Activated CD4-positive, alpha-beta T cell treated with anti-CD3 and anti-CD28 coated beads for 36 hours (primary cell): ENCODE results near the gene RETN. TPM values are rescaled to one million over a fixed set of nuclear protein-coding genes. Genes with fewer than 3 reads are reported as not detected.
A peak's percentile ranks its signal among the peaks of the same experiment; 100 is the strongest.

Experiments
- ATAC-seq: fragments of 200-7000 bp; cut with Tn5 transposase; one replicate; pipeline ENCODE4 v1.10.0; 2021; ENCODE audit warnings: mild to moderate bottlenecking, moderate library complexity
- CTCF ChIA-PET: fragments of 350-600 bp; sonication (Branson Sonifier 250); formaldehyde crosslinking; loops from one replicate; lab custom pipeline; 2021; ENCODE audit warnings: antibody characterized with exemption; lab: Charles Lee
- POLR2A ChIA-PET: fragments of 350-600 bp; sonication (Branson Sonifier 250); formaldehyde crosslinking; loops from one replicate; lab custom pipeline; 2021; ENCODE audit warnings: antibody characterized with exemption, inconsistent platforms; lab: Charles Lee
- DNase-seq: peaks from one replicate; pipeline ENCODE4 v3.0.0-alpha.2; 2020
- H3K27ac Mint-ChIP-seq: one replicate; pipeline ENCODE4 v1.8.0; 2021; ENCODE audit warnings: mixed read lengths
- H3K27me3 Mint-ChIP-seq: one replicate; pipeline ENCODE4 v1.8.0; 2021; ENCODE audit warnings: mixed read lengths
- H3K36me3 Mint-ChIP-seq: one replicate; pipeline ENCODE4 v1.8.0; 2021; ENCODE audit warnings: low read depth, mixed read lengths
- H3K4me1 Mint-ChIP-seq: one replicate; pipeline ENCODE4 v1.8.0; 2021; ENCODE audit warnings: mixed read lengths
- H3K4me3 Mint-ChIP-seq: one replicate; pipeline ENCODE4 v1.8.0; 2021; ENCODE audit warnings: mild to moderate bottlenecking, moderate library complexity, mixed read lengths
- H3K9me3 Mint-ChIP-seq: one replicate; pipeline ENCODE4 v1.8.0; 2021; ENCODE audit warnings: low read depth, mixed read lengths
- intact Hi-C, 2 experiments: fragments of 100-400 bp; cut with DNase I in 1 of 2; cut with micrococcal nuclease in 1 of 2; formaldehyde crosslinking; loops; one replicate each; pipeline versions ENCODE4 v1.14.2 to v1.15.1; 2022 to 2024; cut with DNase I, micrococcal nuclease
- total RNA-seq, 2 experiments: library from RNA; stranded (reverse); gene quantifications; one replicate each; pipeline ENCODE4 v1.2.3, GENCODE V29; 2021

RETN gene, protein sequence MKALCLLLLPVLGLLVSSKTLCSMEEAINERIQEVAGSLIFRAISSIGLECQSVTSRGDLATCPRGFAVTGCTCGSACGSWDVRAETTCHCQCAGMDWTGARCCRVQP
- total RNA-seq: not detected

DNA sequence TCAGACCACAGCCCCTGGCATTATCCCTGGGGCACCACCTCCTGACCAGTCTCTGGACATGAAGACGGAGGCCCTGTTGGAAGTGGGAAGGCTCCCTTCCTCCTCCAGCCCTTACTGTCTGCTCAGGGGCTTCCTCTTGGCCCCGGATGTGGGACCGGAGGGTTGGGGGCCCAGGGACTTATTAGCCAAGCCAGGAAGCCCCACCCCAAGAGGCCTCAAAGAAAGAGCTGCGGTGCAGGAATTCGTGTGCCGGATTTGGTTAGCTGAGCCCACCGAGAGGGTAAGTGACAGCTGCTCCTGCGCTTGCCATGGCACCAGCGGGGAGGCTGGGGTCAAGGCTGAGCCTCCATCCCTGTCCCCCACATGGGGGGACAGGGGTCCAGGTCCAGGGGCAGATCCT is at the start of gene RETN:
RETN (plus strand) TSS at position 208 of the 400 bp plus-strand sequence. CDS start 278 bp downstream, outside the sequence.
- no peaks in the 10 kb centered on the region for H3K9me3 Mint-ChIP-seq
- intact Hi-C loops: no loop called here
- H3K4me1 Mint-ChIP-seq: peaks cover 9% of the 10 kb centered on the region
- CTCF ChIA-PET: interaction anchor here (0.8 to 1.7 kb wide), 3 partner anchors 10 to 100 kb away, joined by 3 to 6 read pairs (median 4); no protein-coding TSS in a partner anchor
- no peak within 1 kb of the TSS for H3K27ac Mint-ChIP-seq
- DNase-seq (no peak), ATAC-seq (no peak)
- H3K4me3 Mint-ChIP-seq: no peak within 1 kb of the TSS
- no peaks in the 10 kb centered on the region for H3K36me3 Mint-ChIP-seq
- POLR2A ChIA-PET: no interaction called here
- peaks cover 26% of the 10 kb centered on the region for H3K27me3 Mint-ChIP-seq

- Mint-ChIP-seq H3K27me3 (no peaks in the 10 kb centered on the region), H3K9me3 (no peaks in the 10 kb centered on the region), H3K36me3 (peaks cover 25% of the 10 kb centered on the region), H3K4me1 (no peaks in the 10 kb centered on the region), H3K4me3 (no peak overlapping the region), H3K27ac (no peak overlapping the region)
- DNase-seq (no peak), ATAC-seq (no peak)
- intact Hi-C loops: no loop called here
- CTCF ChIA-PET: no interaction called here
- POLR2A ChIA-PET: no interaction called here
Observed at GRCh38 chr19:7619671-7620441, 49.0 kb upstream of the RETN start.

DNA sequence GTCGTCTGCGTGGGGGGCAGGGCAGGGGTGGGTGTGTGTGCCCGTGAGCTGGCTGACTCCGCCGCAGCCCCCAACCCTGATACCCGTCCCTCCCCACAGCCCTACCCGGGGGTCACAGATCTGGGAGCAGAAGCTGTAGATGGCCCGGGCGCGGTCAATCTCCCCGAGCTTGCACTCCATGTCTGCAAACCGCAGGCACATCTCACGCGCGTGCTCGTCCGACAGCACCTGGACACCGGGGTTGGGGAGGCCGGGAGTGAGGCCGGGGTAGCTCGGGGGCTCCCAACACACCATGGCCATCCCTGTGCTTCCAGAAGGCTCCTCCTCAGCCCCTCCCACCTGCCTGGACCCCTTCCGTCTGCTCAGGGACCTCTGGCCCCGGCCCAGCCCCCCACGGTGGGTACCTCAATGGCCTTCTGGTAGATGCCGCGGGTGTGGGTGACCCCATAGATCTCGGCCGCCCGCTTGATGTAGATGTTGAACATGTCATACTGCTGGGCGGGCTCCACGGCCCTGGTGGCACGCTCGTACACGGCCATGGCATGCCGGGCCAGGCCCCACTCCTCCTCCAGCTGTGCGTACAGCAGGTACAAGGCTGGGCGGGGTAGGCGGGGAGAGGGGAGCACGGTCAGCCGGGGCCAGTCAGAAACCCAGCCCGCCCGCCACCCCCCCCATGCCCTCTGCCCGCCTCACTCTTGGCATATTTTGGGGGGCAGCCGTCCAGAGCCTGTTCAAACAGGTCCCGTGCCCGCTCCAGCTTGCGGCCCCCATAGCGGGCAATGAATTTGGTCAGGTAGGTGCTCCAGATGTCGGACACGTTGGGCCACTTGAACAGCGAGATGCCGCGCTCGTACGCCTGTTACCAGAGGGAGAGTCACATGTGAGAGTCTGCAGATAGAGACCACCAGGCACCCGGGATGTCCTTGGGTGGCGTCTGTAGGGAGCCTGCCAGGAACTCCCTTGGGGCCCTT is 48.1 kb upstream of the RETN start:
- ChIA-PET POLR2A (no interaction called here), CTCF (no interaction called here)
- H3K4me3 Mint-ChIP-seq: no peak overlapping the region
- H3K27ac Mint-ChIP-seq: no peak overlapping the region
- no peaks in the 10 kb centered on the region for H3K27me3 Mint-ChIP-seq
- H3K9me3 Mint-ChIP-seq: no peaks in the 10 kb centered on the region
- H3K36me3 Mint-ChIP-seq: peaks cover 25% of the 10 kb centered on the region
- intact Hi-C loops: no loop called here
- H3K4me1 Mint-ChIP-seq: no peaks in the 10 kb centered on the region
- DNase-seq (no peak), ATAC-seq (no peak)

- peak; percentile 44 for ATAC-seq
- Mint-ChIP-seq H3K4me1 (peaks cover 5% of the 10 kb centered on the region), H3K27ac (no peak overlapping the region), H3K36me3 (peaks cover 27% of the 10 kb centered on the region), H3K4me3 (no peak overlapping the region), H3K27me3 (no peaks in the 10 kb centered on the region), H3K9me3 (no peaks in the 10 kb centered on the region)
- DNase-seq: peak; percentile 32
- CTCF ChIA-PET: no interaction called here
- POLR2A ChIA-PET: interaction anchor here (0.6 to 0.7 kb wide), 2 partner anchors 28 to 246 kb away, joined by 3 read pairs; no protein-coding TSS in a partner anchor
- intact Hi-C loops: no loop called here
Observed at GRCh38 chr19:7622933-7623685, 45.7 kb upstream of the RETN start.

- Mint-ChIP-seq H3K4me3 (no peak overlapping the region), H3K27ac (no peak overlapping the region), H3K4me1 (peaks cover 14% of the 10 kb centered on the region), H3K27me3 (no peaks in the 10 kb centered on the region), H3K36me3 (peaks cover 23% of the 10 kb centered on the region), H3K9me3 (no peaks in the 10 kb centered on the region)
- ChIA-PET POLR2A (interaction anchor here (0.6 to 0.7 kb wide), 2 partner anchors 27 to 245 kb away, joined by 3 read pairs; no protein-coding TSS in a partner anchor), CTCF (no interaction called here)
- DNase-seq (no peak), ATAC-seq (no peak)
- intact Hi-C loops: no loop called here
Observed at GRCh38 chr19:7623725-7624603, 44.9 kb upstream of the RETN start.

GRCh38 chr19:7624810-7625209 is 44.0 kb upstream of the RETN start:
- ATAC-seq: no peak
- Mint-ChIP-seq H3K36me3 (peaks cover 29% of the 10 kb centered on the region), H3K27ac (no peak overlapping the region), H3K4me1 (peaks cover 20% of the 10 kb centered on the region), H3K4me3 (no peak overlapping the region), H3K27me3 (no peaks in the 10 kb centered on the region), H3K9me3 (no peaks in the 10 kb centered on the region)
- ChIA-PET POLR2A (interaction anchor here (0.6 kb wide), 1 partner anchor 199 kb away, joined by 4 read pairs; no protein-coding TSS in a partner anchor), CTCF (no interaction called here)
- intact Hi-C loops: loop anchor here in 1 of 2 experiments (5.0 kb wide), 1 partner anchor 1253 kb away; the partner anchor contains the start of gene ALKBH7
- no peak for DNase-seq

- no peak overlapping the region for H3K27ac Mint-ChIP-seq
- DNase-seq (no peak), ATAC-seq (no peak)
- POLR2A ChIA-PET: interaction anchor here (0.6 kb wide), 1 partner anchor 198 kb away, joined by 4 read pairs; no protein-coding TSS in a partner anchor
- intact Hi-C loops: loop anchor here in 1 of 2 experiments (5.0 kb wide), 1 partner anchor 1254 kb away; the partner anchor contains the start of gene ALKBH7
- CTCF ChIA-PET: interaction anchor here (0.7 kb wide), 2 partner anchors 34 to 260 kb away, joined by 3 to 4 read pairs; no protein-coding TSS in a partner anchor
- no peaks in the 10 kb centered on the region for H3K27me3 Mint-ChIP-seq
- no peaks in the 10 kb centered on the region for H3K9me3 Mint-ChIP-seq
- H3K36me3 Mint-ChIP-seq: peaks cover 30% of the 10 kb centered on the region
- no peak overlapping the region for H3K4me3 Mint-ChIP-seq
- H3K4me1 Mint-ChIP-seq: peaks cover 30% of the 10 kb centered on the region
Observed at GRCh38 chr19:7625763-7626372, 43.0 kb upstream of the RETN start.

DNA sequence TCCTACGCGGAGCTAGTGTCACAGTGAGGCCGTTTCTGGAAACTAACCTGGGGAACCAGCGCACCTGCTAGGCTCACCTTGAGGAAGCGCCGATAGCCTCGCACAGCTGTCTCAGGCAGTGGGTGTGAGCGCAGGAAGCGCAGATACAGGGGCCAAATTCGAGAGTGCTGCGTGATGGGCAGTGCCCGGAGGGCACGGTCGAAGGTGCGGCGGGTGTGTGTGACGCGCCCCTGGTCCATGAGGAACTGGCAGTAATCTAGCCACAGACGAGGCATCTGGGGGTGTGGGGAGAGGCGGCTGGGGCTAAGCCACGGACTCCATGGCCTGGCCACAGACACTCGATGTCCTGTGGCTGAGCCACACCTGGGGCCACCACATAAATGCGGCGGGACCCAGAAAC is 41.7 kb upstream of the RETN start:
- Mint-ChIP-seq H3K4me3 (no peak overlapping the region), H3K27me3 (no peaks in the 10 kb centered on the region), H3K36me3 (peaks cover 28% of the 10 kb centered on the region), H3K4me1 (peaks cover 32% of the 10 kb centered on the region), H3K9me3 (no peaks in the 10 kb centered on the region), H3K27ac (no peak overlapping the region)
- CTCF ChIA-PET: interaction anchor here (1.1 kb wide), 1 partner anchor 59 kb away, joined by 3 read pairs; no protein-coding TSS in a partner anchor
- DNase-seq (no peak), ATAC-seq (no peak)
- intact Hi-C loops: loop anchor here in 1 of 2 experiments (5.0 kb wide), 1 partner anchor 1255 kb away; the partner anchor contains the start of gene ALKBH7
- POLR2A ChIA-PET: interaction anchor here (0.6 kb wide), 2 partner anchors 40 to 277 kb away, joined by 3 to 4 read pairs; partner anchors contain the start of gene MAP2K7

DNA sequence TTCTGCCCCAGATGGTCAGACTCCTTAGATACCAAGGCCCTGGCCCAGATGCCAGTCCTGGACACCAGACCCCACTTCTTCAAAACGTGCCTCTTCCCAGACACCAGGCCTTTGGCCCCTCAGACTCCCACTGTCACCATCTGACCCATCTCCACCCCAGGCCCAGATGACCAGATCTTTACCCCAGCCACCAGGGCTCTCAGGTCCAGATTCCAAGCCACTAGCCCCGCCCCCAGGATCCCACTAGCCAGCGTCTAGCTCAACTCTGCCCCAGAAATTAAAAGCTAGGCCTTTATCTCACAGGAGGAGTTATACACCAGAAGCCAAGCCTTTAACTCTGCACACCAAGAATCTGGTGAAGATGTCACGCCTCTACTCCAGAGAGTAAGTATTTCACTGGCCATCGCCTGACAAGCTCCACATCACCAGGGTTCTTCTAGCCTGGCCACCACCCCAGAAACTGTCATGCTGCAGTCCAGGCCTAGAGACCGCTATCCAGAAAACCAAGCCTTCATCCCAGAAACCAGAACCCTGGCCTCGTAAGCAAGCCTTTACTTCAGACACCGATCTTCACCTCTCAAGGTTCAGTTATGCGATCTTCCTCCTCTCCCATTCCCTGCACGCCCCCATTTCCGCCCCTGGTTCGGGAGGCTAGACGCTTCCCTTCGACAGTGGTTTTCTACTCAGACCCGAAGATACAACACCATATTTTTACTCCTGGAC is 40.1 kb upstream of the RETN start:
- ATAC-seq (no peak), DNase-seq (no peak)
- Mint-ChIP-seq H3K9me3 (no peaks in the 10 kb centered on the region), H3K27me3 (no peaks in the 10 kb centered on the region), H3K36me3 (peaks cover 26% of the 10 kb centered on the region), H3K4me1 (peaks cover 32% of the 10 kb centered on the region), H3K4me3 (peak overlapping the region; percentile 88), H3K27ac (peak overlapping the region; percentile 97)
- ChIA-PET POLR2A (interaction anchor here (0.6 to 1.2 kb wide), 5 partner anchors 9 to 315 kb away, joined by 3 to 6 read pairs (median 3); partner anchors contain the start of gene TIMM44), CTCF (interaction anchor here (1.2 to 1.9 kb wide), 4 partner anchors 24 to 288 kb away, joined by 4 to 14 read pairs (median 6); partner anchors contain the start of gene TRAPPC5)
- intact Hi-C loops: loop anchor here (1.0 to 5.0 kb wide), 14 partner anchors 9 to 1256 kb away; partner anchors contain the start of genes STXBP2 (in 2 of the 2), ALKBH7 (in 1 of the 2), MAP2K7 (in 1 of the 2) and MCOLN1 (in 1 of the 2)
